SJCRH30 (cell line): Measurements from ENCODE around the gene KIF13A. TPM values are rescaled to one million over a fixed set of nuclear protein-coding genes. Genes with fewer than 3 reads are reported as not detected.
"Not testable (repeated sequence)": the region's sequence is repeated elsewhere in the genome, so short reads cannot be mapped to it uniquely, and the experiment has no call there.

Experiments
- DNase-seq, 2 experiments: peaks; one replicate each; pipeline ENCODE4 v3.0.0-alpha.2; 2015 to 2020
- H3K27ac ChIP-seq: fragments of 250-450 bp; sonication (Bioruptor Pico); 2 replicates; pipeline ENCODE4 v1.5.1; 2020; ENCODE audit warnings: mild to moderate bottlenecking, moderate library complexity
- H3K27me3 ChIP-seq: fragments of 250-450 bp; sonication (Bioruptor Pico); 2 replicates; pipeline ENCODE4 v1.5.1; 2020; ENCODE audit warnings: mild to moderate bottlenecking, moderate library complexity
- H3K36me3 ChIP-seq: fragments of 250-450 bp; sonication (Bioruptor Pico); 2 replicates; pipeline ENCODE4 v1.5.1; 2020; ENCODE audit warnings: mild to moderate bottlenecking, moderate library complexity
- H3K4me1 ChIP-seq: fragments of 250-450 bp; sonication (Bioruptor Pico); 2 replicates; pipeline ENCODE4 v1.5.1; 2020; ENCODE audit warnings: mild to moderate bottlenecking, moderate library complexity
- H3K4me3 ChIP-seq: fragments of 250-450 bp; sonication (Bioruptor Pico); 2 replicates; pipeline ENCODE4 v1.5.1; 2020; ENCODE audit warnings: mild to moderate bottlenecking, moderate library complexity
- H3K9me3 ChIP-seq: fragments of 250-450 bp; sonication (Bioruptor Pico); replicated peaks from 2 replicates; pipeline ENCODE4 v1.5.1; 2020; ENCODE audit warnings: mild to moderate bottlenecking, moderate library complexity
- total RNA-seq: library from RNA; depleted of rRNA; stranded (reverse); fragments of >200 nt; shearing (Covaris generic); gene quantifications from 2 replicates; pipeline ENCODE4 v1.2.3, GENCODE V29; 2014

The KIF13A gene
- total RNA-seq, 1 experiment from 2014 or later = 13.3 TPM

DNA sequence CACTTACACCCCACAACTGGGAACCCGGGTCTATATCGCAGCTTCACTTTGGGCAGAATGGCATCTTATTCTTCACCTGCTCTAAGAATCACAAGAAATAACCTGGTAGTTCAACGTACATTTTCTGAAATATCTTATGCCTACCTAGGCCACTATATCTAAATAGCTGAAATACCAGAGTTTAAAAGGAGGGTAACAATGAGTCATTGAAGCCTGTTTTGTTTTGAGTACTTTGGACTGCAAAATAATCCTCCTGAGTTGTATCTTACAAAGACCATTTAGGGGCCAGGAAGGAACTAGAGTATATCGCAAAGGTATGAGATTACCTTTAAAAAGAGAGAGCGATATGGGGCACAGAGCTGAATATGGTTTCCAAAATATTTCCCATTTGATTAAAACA, 184.0 kb downstream of the KIF13A start:
- Histone ChIP-seq H3K4me3 (no peak overlapping the region), H3K9me3 (no peaks in the 10 kb centered on the region), H3K4me1 (no peaks in the 10 kb centered on the region), H3K36me3 (0 out of 2 replicates have a peak, but pooled peaks cover 3% of the 10 kb centered on the region), H3K27me3 (no peaks in the 10 kb centered on the region), H3K27ac (no peak overlapping the region)
- DNase-seq = no peak

DNA sequence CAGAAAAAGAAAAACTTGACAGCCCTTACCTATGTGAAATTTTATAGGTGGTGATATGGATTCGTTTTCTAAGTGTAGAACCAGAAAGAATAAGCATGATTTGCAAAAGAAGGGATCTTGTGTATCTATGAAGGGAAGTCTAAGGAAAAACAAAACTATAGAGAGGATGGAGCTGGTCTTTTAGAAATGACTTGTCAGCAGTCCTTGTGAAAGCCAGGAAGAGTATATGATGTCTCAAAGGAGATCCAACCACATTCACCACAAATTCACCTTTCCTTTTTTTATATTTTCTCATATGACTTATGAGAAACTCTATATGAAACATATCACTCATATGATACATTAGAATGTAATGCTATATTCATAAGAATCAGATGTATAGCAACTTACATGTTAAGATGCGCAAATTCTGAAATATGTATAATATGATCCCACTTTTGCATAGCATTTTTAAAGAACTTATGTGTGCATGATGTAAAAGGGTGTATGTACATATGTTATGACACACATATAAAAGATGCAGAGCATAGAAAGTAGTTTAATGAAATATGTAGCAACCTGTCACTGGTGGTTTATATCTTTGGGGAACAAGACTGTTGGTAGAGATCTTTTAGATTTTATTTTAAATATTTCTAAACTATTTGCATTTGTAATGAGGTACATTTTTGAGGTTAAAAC, 188.8 kb downstream of the KIF13A start:
- 0 out of 2 replicates have a peak, but pooled peaks cover 3% of the 10 kb centered on the region for H3K36me3 ChIP-seq
- no peak for DNase-seq
- H3K4me3 ChIP-seq = no peak overlapping the region
- H3K9me3 ChIP-seq = no peaks in the 10 kb centered on the region
- H3K27me3 ChIP-seq = no peaks in the 10 kb centered on the region
- no peaks in the 10 kb centered on the region for H3K4me1 ChIP-seq
- no peak overlapping the region for H3K27ac ChIP-seq

DNA sequence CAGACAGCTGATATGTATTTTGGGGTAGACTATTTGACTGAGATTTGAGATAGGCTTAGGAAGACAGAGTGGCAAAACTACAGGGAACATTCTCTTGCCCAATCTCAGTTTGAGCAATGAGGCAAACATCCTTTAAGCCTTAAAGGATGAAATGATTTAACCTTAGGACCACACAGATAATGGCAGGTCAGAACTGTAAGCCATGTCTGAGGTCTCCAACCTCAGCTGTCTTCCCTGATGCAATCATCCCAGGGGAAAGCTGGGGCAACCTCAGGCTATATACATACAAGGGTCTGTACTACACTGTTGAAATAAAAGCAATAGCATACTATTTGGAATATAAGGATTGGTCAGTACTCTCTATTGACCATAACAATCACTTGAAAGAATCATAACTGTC, 196.9 kb downstream of the KIF13A start:
- Histone ChIP-seq H3K27ac (no peak overlapping the region), H3K9me3 (no peaks in the 10 kb centered on the region), H3K27me3 (no peaks in the 10 kb centered on the region), H3K4me1 (no peaks in the 10 kb centered on the region), H3K4me3 (no peak overlapping the region), H3K36me3 (no peaks in the 10 kb centered on the region)
- DNase-seq = peak; percentile 51 to 59

DNA sequence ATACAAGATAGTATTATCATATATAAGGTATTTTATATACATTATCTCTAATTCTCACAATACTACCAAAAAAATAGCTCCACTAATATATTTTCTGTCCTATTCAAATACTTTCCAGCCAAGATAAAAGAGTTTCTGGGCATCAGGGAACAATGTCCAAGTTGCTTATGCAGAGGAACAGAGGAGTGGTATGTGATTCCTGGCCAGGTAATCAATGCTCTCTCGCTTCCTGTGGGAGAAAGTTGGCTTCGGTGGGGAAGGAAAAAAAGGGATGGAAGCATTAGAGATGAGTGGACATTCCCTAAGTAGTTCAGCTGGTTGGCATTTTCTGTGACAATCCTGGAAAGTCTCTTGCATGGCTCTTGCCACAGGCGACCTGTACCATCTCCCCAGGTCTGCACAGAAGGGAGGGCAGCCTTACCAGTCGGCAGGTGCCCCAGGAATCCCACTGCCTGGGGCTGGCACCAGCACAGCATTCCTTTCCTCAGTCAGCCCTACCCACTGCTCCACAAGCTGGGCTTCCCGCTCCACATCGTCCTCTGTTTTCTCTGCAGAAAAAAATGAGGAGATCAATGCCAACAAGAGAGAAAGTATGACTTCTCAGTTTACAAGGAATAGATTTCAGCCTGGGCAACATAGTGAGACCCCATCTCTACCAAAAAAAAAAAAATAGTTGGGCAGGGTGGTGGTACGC, 202.2 kb downstream of the KIF13A start:
- DNase-seq = no peak
- no peak overlapping the region for H3K4me3 ChIP-seq
- H3K27ac ChIP-seq = no peak overlapping the region
- no peaks in the 10 kb centered on the region for H3K9me3 ChIP-seq
- H3K4me1 ChIP-seq = no peaks in the 10 kb centered on the region
- no peaks in the 10 kb centered on the region for H3K36me3 ChIP-seq
- no peaks in the 10 kb centered on the region for H3K27me3 ChIP-seq

DNA sequence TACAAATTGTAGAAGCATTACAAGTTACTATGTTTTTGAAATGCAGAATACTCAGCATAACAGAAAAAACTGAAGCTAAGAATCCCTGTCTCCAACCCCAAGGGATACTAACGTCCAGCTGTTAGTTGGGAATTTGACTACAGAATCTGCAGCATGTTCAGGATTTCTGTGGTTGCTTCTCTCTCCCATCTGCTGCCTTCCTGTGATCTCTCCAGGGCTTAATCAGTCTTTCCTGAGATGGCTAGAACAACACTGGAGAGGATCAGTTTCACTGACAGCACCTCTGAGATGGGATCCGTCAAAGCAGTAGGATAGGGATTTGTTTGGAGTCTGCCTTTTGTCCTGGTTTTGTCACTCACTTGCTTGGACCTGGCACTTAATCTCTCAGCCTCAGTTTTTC, 207.4 kb downstream of the KIF13A start:
- Histone ChIP-seq H3K9me3 (no peaks in the 10 kb centered on the region), H3K27me3 (no peaks in the 10 kb centered on the region), H3K27ac (no peak overlapping the region), H3K4me3 (no peak overlapping the region), H3K36me3 (no peaks in the 10 kb centered on the region), H3K4me1 (no peaks in the 10 kb centered on the region)
- DNase-seq = peak; percentile 10 to 44

DNA sequence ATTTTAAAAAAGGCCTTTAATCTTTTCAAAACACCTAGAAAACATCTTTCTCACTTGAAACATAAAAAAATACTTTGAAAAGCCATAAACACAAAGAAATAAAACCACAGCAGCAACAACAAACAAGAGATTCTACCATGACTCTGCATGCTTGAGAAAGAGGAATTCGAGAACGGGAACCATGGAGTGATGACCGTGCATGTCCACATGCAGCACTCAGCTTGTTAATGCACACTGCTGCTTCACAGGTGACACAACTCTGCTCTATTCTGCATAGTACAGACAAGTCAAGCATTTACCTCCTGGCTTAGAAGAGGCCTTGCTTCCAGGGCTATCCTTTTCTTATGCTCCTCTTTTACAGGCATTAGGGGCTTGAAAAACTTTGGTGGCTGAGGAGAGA, 215.8 kb downstream of the KIF13A start:
- Histone ChIP-seq H3K27ac (no peak overlapping the region), H3K36me3 (no peaks in the 10 kb centered on the region; the same call in 1 of the 2 replicates), H3K9me3 (no peaks in the 10 kb centered on the region), H3K27me3 (no peaks in the 10 kb centered on the region), H3K4me3 (no peak overlapping the region), H3K4me1 (no peaks in the 10 kb centered on the region)
- no peak for DNase-seq

DNA sequence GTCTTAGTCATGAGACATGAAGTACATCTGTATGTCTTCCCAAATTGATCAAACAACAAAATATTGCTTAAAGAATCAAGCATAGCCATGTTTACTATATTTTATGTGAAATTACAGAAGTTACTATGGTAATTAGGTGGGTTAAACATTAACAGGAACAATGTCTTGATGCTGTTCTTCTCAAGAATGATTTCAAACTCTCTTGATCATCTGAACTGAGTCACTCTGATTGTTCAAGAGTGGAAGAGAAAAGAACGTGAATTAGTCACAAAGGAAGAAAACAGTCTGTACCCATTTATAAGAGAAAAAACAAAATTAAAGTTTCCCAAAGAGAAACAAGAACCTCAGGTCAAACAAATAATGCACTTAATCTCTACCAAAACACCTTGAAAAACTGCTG, 218.6 kb downstream of the KIF13A start:
- Histone ChIP-seq H3K36me3 (no peaks in the 10 kb centered on the region; the same call in 1 of the 2 replicates), H3K4me1 (no peaks in the 10 kb centered on the region), H3K27ac (no peak overlapping the region), H3K4me3 (no peak overlapping the region), H3K27me3 (no peaks in the 10 kb centered on the region), H3K9me3 (no peaks in the 10 kb centered on the region)
- no peak for DNase-seq

DNA sequence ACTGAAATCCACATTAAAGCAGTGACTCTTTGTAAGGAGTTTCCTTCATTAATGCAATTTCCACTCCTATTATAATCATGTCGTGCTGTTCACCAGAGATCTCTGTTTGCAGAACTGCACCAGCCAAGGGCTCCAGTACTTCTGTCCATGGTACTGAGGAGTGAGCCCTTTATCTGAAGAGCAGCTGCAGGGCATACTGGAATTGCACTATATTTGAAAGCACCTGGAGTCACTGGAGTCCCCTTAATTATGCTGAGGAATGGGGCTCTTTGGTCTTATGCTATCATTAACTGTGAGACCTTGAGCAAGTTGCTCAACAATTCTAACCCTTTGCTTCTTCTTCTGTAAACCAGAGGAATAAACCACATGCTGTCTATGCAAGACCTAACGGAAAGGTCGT, 219.0 kb downstream of the KIF13A start:
- Histone ChIP-seq H3K9me3 (no peaks in the 10 kb centered on the region), H3K4me1 (no peaks in the 10 kb centered on the region), H3K27me3 (no peaks in the 10 kb centered on the region), H3K4me3 (no peak overlapping the region), H3K27ac (no peak overlapping the region; the same call in 1 of the 2 replicates), H3K36me3 (no peaks in the 10 kb centered on the region; the same call in 1 of the 2 replicates)
- peak in 1 of 2 experiments; percentile 36 for DNase-seq

DNA sequence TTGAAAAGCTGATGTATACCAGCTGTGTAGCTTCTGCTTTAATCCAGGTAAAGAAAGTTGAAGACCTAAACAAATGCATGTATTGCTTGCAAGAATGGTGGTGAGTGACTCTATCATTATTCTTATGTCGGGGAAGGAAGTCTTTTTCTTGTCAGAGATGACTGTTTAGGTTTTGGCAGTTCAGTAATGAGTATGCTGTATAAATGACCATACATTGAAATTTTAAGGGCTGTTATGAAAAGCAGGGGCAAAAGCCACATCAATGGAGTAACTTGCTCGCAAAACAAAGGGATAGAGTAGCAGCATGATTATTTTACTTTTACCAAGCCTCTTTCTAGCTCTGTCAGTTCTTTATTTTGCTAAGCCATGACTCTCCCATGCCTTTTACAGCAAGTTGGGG, 224.8 kb downstream of the KIF13A start:
- H3K27ac ChIP-seq = no peak overlapping the region
- H3K4me3 ChIP-seq = no peak overlapping the region
- H3K36me3 ChIP-seq = no peaks in the 10 kb centered on the region
- no peaks in the 10 kb centered on the region for H3K9me3 ChIP-seq
- DNase-seq = no peak
- H3K27me3 ChIP-seq = no peaks in the 10 kb centered on the region
- no peaks in the 10 kb centered on the region for H3K4me1 ChIP-seq

DNA sequence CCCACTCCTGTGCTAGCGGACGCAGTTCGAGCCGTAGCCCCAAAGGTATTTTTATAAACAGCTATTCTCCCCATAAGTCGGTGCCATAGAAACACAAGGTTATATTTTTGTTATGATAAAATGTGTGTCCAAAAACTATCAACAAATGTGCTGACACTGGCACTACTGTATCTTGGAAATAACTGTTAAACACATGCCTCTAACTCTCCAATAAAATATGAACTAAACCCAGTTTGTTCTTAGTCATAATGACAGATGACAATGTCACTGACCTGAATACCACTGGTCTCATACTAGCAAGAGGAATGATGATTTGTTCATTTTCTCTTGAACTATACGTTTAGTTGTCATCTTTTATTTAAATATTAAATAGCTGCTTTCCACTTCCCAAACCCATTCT, 229.3 kb downstream of the KIF13A start:
- no peaks in the 10 kb centered on the region for H3K4me1 ChIP-seq
- DNase-seq = no peak
- no peak overlapping the region for H3K27ac ChIP-seq
- H3K36me3 ChIP-seq = no peaks in the 10 kb centered on the region
- no peaks in the 10 kb centered on the region for H3K27me3 ChIP-seq
- H3K4me3 ChIP-seq = no peak overlapping the region
- no peaks in the 10 kb centered on the region for H3K9me3 ChIP-seq

DNA sequence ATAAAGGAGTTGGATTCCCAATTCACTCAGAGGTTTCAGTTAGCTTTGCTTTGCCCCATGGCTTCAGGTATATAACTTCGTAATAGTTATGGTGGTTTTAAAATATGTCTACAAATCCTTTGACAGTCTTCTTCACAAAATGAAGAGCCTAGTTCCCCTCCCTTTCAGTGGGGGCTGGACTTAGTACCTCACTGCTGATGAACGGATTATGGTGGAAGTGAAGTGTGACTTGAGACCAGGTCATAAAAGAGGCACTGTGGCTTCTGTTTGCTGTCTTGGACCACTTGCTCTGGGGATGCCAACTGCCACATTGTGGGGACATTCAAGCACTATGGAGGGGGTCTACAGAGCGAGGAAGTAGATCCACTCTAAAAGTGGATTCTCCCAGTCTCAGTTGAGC, 233.2 kb downstream of the KIF13A start:
- Histone ChIP-seq H3K4me1 (no peaks in the 10 kb centered on the region), H3K9me3 (no peaks in the 10 kb centered on the region), H3K27ac (no peak overlapping the region), H3K36me3 (no peaks in the 10 kb centered on the region), H3K27me3 (no peaks in the 10 kb centered on the region), H3K4me3 (no peak overlapping the region)
- no peak for DNase-seq

DNA sequence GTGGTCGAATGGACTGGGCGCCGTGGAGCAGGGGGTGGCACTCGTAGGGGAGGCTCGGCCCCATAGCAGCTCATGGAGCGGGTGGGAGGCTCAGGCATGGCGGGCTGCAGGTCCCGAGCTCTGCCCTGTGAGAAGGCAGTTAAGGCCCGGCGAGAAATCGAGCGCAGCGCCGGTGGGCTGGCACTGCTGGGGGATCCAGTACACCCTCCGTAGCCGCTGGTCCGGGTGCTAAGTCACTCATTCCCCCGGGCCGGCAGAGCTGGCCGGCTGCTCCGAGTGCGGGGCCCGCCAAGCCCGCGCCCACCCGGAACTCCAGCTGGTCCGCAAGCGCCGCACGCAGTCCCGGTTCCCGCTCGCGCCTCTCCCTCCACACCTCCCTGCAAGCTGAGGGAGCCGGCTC, 242.1 kb downstream of the KIF13A start:
- H3K4me3 ChIP-seq, H3K4me1 ChIP-seq, DNase-seq, H3K9me3 ChIP-seq, H3K27me3 ChIP-seq, H3K27ac ChIP-seq, H3K36me3 ChIP-seq: not testable (repeated sequence)

DNA sequence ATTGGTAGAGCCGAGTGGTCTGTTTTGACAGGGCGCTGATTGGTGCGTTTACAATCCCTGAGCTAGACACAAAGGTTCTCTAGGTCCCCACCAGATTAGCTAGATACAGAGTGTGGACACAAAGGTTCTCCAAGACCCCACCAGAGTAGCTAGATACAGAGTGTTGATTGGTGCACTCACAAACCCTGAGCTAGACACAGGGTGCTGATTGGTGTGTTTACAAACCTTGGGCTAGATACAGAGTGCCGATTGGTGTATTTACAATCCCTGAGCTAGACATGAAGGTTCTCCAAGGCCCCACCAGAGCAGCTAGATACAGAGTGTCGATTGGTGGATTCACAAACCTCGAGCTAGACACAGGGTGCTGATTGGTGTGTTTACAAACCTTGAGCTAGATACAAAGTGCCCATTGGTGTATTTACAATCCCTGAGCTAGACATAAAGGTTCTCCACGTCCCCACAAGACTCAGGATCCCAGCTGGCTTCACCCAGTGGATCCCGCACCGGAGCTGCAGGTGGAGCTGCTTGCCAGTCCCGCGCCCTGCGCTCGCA, 242.6 kb downstream of the KIF13A start:
- H3K4me1 ChIP-seq = peaks cover 11% of the 10 kb centered on the region
- not testable (repeated sequence) for H3K27ac ChIP-seq, H3K36me3 ChIP-seq, H3K27me3 ChIP-seq, DNase-seq, H3K9me3 ChIP-seq, H3K4me3 ChIP-seq

DNA sequence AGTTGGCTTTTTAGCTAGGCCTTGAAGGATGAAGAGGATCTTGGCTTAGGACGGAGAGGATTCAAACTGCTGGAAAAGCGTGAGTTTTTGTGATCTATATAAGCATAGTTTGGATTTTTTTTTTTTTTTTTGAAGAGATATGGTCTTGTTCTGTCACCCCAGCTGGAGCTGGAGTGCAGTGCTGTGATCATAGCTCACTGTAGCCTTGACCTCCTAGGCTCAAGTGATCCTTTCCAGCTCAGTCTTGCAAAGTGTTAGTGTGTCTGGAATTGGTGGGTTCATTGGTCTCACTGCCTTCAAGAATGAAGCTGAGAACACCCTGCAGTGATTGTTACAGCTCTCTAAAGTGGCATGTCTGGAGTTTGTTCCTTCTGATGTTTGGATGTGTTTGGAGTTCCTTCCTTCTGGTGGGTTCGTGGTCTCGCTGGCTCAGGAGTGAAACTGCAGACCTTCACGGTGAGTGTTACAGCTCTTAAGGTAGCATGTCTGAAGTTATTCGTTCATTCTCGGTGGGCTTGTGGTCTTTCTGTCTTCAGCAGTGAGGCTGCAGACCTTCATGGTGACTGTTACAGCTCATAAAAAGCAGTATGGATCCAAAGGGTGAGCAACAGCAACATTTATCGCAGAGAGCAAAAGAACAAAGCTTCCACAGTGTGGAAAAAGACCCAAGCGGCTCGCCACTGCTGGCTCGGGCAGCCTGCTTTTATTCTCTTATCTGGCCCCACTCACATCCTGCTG, 243.2 kb downstream of the KIF13A start:
- DNase-seq = no peak
- H3K4me3 ChIP-seq = no peak overlapping the region

DNA sequence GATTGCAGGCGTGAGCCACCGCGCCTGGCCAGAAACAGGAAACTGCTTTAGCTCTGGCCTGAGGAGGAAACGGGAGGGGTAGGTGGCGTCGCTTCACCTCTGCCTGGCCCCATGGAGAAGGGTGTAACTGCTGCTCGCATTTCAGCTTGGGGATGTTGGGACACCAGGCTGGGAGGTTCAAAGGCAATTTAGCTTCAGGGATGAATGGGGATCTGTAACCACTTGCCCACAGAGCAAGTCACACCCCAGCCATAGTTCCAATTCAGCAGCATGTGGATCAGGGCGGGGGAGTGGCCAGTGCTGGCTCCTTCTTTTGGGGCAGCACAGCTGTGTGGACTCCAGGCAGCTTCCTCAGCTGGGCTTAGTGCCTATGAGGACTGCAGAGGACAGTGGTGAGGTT, 245.9 kb downstream of the KIF13A start:
- Histone ChIP-seq H3K27me3 (no peaks in the 10 kb centered on the region), H3K4me3 (peak overlapping the region; percentile 24; the same call in 1 of the 2 replicates), H3K9me3 (no peaks in the 10 kb centered on the region; the same call in 1 of the 2 replicates), H3K27ac (no peak overlapping the region), H3K4me1 (peaks cover 11% of the 10 kb centered on the region), H3K36me3 (no peaks in the 10 kb centered on the region)
- peak; percentile 53 to 69 for DNase-seq

More for the DNA sequence above, 243.2 kb downstream of the KIF13A start:
- no peaks in the 10 kb centered on the region for H3K9me3 ChIP-seq
- no peak overlapping the region for H3K27ac ChIP-seq
- H3K4me1 ChIP-seq = peaks cover 11% of the 10 kb centered on the region
- no peaks in the 10 kb centered on the region for H3K36me3 ChIP-seq
- H3K27me3 ChIP-seq = no peaks in the 10 kb centered on the region
